ENCODE data around the gene CHML. TPM values are rescaled to one million over a fixed set of nuclear protein-coding genes. Genes with fewer than 3 reads are reported as not detected.

The CHML gene
- total and polyA plus RNA-seq, 10 of the 15 experiments (the other 5 are each of a cell fraction or from before 2014, with no cell fraction given) = 2.0 to 15.5 (median 6.0) TPM

DNA sequence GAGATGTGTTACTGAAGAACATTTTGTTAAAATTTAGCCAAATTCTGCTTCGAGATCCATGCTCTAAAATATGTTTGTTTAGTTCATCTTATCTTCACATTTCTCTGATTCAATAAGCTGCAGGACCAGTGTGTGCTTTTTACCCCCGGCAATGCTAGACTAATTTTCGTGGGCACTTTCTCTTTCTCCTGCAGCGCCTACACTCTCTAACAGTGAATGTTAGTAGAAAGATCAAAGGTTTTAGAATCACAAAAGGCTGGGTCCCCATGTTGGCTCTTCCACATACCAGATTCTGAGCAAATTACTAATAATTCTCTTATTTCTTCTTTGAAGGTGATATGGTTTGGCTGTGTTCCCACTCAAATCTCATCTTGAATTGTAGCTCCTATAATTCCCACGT, 8.5 kb downstream of the CHML start:
- ATAC-seq (no peak), DNase-seq (ENCODE audit: low read depth, low spot score) (no peak), FAIRE-seq (no peak)
- Histone ChIP-seq H3K4me3 (no peak overlapping the region), H2AFZ (ENCODE audit: control insufficient read depth, low read depth, low read length) (no peak overlapping the region), H3K36me3 (ENCODE audit: control insufficient read depth in 2 of 2, insufficient read depth in 2 of 2, low read length in 1 of 2) (no peaks in the 10 kb centered on the region; a peak in 1 of 4 replicates), H3K79me2 (ENCODE audit: control insufficient read depth, insufficient read depth, low read length) (peaks cover 10% of the 10 kb centered on the region), H3K27me3 (replicated peaks in 1 of 2; ENCODE audit: control insufficient read depth in 2 of 2, insufficient read depth in 2 of 2, low read length in 1 of 2) (no peaks in the 10 kb centered on the region), H3K9me3 (replicated peaks; ENCODE audit: control insufficient read depth, insufficient read depth, low read length) (no peaks in the 10 kb centered on the region), H3K4me2 (ENCODE audit: control insufficient read depth, insufficient read depth) (no peak overlapping the region), H3K9ac (ENCODE audit: control insufficient read depth, insufficient read depth, low read length) (no peak overlapping the region), H3K27ac (ENCODE audit: control insufficient read depth, insufficient read depth) (no peak overlapping the region), H3K4me1 (ENCODE audit: control insufficient read depth, insufficient read depth, low read length) (peaks cover 8% of the 10 kb centered on the region), H4K20me1 (ENCODE audit: control insufficient read depth, insufficient read depth) (no peaks in the 10 kb centered on the region)
- 68% methylated on average over 5 of the region's 5 CpGs for WGBS (ENCODE audit: insufficient coverage, insufficient replicate concordance, low lambda C conversion rate, missing lambda C conversion rate)
- in situ Hi-C loops (cut with MboI) (no loop called here), intact Hi-C loops (cut with micrococcal nuclease; ENCODE audit: unreplicated experiment) (no loop called here)
- TF ChIP-seq FOS (IDR thresholded peaks at IDR 0.05; ENCODE audit: borderline replicate concordance, extremely low read depth, insufficient read length) (no peak), KDM1A (IDR thresholded peaks at IDR 0.05; ENCODE audit: borderline replicate concordance) (no peak), RB1 (IDR thresholded peaks at IDR 0.05; ENCODE audit: borderline replicate concordance) (no peak), TBL1XR1 (IDR thresholded peaks at IDR 0.05; ENCODE audit: low read depth, low read length) (no peak), ASH2L (IDR thresholded peaks at IDR 0.05; ENCODE audit: borderline replicate concordance, low read depth) (no peak), RCOR1 (conservative IDR thresholded peaks at IDR 0.05; ENCODE audit: low read depth, low read length) (no peak), CBX5 (IDR thresholded peaks at IDR 0.05; ENCODE audit: low read depth) (no peak), RAD21 (IDR thresholded peaks at IDR 0.05; ENCODE audit: insufficient read depth, low read depth, low read length) (no peak), CEBPB (IDR thresholded peaks at IDR 0.05; ENCODE audit: borderline replicate concordance in 1 of 2, low read depth in 2 of 2, low read length in 2 of 2) (no peak)
- TF ChIP-seq, protein P1, sequence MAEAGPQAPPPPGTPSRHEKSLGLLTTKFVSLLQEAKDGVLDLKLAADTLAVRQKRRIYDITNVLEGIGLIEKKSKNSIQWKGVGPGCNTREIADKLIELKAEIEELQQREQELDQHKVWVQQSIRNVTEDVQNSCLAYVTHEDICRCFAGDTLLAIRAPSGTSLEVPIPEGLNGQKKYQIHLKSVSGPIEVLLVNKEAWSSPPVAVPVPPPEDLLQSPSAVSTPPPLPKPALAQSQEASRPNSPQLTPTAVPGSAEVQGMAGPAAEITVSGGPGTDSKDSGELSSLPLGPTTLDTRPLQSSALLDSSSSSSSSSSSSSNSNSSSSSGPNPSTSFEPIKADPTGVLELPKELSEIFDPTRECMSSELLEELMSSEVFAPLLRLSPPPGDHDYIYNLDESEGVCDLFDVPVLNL (IDR thresholded peaks at IDR 0.05; ENCODE audit: low read depth, low read length) = no peak
- ChIA-PET POLR2A (no interaction called here), SMC1A (ENCODE audit: uncharacterized antibody, unreplicated experiment) (no interaction called here), RAD21 (ENCODE audit: unreplicated experiment) (no interaction called here), CTCF (interaction anchor here (2.5 kb wide), 1 partner anchor 21 kb away, joined by 10 read pairs; no protein-coding TSS in a partner anchor)
- BruUV-seq (replicated peaks) = no TSS peak

All from GM12878 (cell line).